GM21786 (cell line): ENCODE measurements around the gene LRRC3.
"Not testable (repeated sequence)": the region's sequence is repeated elsewhere in the genome, so short reads cannot be mapped to it uniquely, and the experiment has no call there.

ENCODE experiments used
- ATAC-seq: cut with Tn5 transposase; IDR thresholded peaks from one replicate; pipeline ENCODE4 v1.9.1; 2021; ENCODE audit not compliant: unreplicated experiment

The LRRC3 gene

GRCh38 chr21:44477712-44478111 is 22.4 kb downstream of the LRRC3 start:
- no peak for ATAC-seq

DNA sequence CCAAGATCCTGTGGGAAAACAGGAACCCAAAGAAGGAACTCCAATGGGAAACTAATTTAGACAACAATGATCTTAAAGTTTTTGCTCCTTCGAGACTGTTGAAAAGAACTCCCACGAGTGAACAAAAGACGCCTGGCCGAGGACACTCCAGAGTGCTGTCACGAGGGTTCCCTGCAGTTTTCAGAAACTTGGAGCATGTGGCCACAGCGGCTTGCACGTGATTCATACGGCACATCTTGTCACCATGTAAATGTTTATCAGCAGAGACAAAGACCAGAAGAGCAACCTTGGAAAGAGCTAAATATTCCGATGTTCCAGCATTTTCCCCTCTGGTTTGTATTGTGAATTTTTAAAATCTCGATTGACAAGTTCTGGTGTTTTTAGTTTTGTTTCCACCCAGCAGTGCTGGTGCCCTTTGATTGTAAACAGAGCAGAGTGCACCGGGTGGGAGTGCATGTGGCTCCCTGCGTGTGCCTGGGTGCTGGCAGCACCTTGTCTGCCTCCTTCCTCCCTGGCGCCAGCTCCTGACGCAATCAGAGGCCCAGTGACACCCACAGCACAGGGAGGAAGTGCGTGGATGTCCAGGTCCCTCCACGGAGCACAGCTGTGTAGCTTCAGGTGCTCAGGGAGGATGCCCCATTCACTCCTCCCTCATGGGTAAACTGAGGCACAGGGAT is 23.0 kb downstream of the LRRC3 start:
- no peak for ATAC-seq

- ATAC-seq, result no peak
Measured at GRCh38 chr21:44478801-44479167, 23.5 kb downstream of the LRRC3 start.

GRCh38 chr21:44479556-44480199 is 24.4 kb downstream of the LRRC3 start:
- ATAC-seq, result not testable (repeated sequence)

GRCh38 chr21:44480200-44481053 is 25.1 kb downstream of the LRRC3 start:
- ATAC-seq, result no peak

DNA sequence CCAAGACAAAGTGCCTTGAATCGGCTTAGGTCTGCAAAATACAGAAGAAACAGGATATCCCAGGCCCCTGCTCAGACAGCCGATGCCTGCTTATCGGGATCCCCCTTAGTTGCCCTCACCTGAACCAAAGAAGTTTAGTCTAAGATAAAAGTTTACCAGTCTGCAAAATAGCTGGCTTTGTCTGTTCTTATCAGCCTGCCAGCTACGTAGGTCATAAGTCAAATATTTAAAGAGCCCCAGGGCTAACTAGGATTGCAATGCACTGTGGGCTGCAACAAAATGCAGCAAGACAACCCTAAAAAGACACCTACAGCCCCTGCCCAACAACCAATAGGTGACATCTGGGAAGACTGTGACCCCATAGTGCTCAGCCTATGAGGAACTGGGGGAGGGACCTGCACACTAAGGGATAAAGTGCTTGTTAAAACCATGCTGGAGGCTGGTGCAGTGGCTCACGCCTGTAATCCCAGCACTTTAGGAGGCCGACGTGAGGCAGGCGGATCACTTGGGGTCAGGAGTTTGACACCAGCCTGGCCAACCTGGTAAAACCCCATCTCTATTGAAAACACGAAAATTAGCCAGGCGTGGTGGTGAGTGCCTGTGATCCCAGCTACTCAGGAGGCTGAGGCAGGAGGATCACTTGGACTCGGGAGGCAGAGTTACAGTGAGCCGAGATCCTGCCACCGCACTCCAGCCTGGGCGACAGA is 27.4 kb downstream of the LRRC3 start:
- ATAC-seq, result no peak

DNA sequence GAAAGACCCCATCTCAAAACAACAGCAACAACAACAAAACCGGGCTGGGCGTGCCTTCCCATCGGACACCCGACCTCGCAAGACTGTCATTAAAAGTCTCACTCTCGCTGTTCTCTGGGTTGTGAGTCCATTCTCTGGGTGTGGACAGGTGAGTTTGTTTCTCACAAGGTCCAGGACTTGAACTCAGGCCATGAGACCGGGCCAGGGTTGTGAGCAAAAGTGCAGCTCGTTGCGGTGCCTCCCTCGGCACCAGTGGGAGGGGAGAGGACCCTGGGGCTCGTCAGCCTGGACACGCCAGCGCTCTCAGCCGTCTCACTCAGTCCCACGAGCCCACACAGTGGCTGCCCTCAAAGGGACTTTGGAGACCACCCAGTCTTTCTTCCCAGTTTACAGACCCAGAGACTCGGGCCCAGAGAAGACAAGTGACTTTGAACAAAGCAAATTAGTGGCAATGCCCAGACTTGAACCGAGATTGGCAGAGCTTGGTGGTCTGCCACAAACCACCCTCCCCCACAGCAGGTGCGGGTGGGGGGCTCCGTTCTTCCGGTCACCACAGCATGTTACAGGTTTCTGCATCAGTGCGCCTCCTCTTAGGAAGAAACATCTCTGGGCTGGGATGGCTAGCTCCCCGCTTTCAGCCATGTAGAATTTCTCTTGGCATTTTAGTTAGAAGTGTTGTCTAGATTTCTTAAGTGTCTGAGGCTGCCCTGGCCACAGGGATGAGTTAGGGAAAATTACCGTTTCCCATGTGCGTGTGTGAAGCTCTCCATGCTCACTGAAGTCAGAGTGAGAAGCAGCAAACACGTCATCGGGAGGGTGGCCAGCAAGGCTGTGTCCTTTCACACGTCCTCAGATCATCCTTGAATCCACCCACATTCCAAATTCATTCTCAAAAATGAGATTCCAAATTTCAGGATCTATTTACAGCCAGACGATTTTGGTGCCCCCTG is 28.3 kb downstream of the LRRC3 start:
- ATAC-seq, result no peak

- no peak for ATAC-seq
Measured at GRCh38 chr21:44484498-44485253, 29.4 kb downstream of the LRRC3 start.

DNA sequence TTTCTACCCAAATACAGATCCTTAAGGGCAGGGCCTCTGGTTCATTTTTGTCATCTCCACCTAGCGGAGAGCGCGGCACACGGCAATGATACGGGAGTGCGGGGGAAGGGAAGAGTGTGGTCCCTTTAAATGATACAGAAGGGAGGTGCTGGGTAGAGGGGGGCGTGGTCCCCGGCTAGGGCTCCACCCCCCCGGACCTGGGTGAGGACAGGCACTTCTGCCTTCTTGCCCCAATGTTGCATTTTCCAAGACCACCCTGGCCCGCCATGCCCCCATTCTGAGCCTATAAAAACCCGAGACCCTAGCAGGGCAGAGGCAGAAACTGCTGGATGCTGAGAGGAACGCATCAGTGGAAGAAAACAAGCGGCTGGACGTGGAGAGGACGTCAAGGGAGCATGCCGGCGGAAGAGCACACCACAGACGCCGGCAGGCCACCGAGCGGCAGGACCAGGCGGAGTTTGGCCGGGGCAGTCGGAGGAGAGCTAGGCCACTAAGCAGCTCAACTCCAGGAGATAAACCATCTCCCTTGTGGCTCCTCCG is 30.0 kb downstream of the LRRC3 start:
- no peak for ATAC-seq

- ATAC-seq, result no peak
Measured at GRCh38 chr21:44485796-44486195, 30.5 kb downstream of the LRRC3 start.

GRCh38 chr21:44486302-44486701 is 31.0 kb downstream of the LRRC3 start:
- no peak for ATAC-seq

GRCh38 chr21:44487831-44488230 is 32.5 kb downstream of the LRRC3 start:
- ATAC-seq, result no peak

- no peak for ATAC-seq
Measured at GRCh38 chr21:44489962-44490361, 34.7 kb downstream of the LRRC3 start.

GRCh38 chr21:44490405-44490804 is 35.1 kb downstream of the LRRC3 start:
- no peak for ATAC-seq

DNA sequence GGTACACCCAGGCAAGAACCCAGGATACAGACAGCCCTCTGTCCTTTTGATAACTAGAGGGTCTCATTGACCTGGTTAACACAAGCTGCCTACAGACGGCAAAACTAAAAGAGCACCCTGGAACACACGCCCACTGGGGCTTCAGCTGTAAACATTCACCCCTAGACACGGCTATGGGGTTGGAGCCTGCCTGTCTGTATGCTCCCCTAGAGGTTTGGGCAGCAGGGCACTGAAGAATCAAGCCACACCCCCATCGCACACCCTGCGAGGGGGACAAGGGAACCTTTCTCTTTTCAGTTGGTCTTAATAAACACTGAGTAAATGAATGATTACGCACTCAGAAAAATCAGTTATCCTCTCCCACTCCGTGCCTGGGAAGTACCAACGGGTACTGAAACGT is 35.5 kb downstream of the LRRC3 start:
- ATAC-seq, result no peak

- no peak for ATAC-seq
Measured at GRCh38 chr21:44492567-44493385, 37.5 kb downstream of the LRRC3 start.

- no peak for ATAC-seq
Measured at GRCh38 chr21:44494418-44494817, 39.1 kb downstream of the LRRC3 start.

DNA sequence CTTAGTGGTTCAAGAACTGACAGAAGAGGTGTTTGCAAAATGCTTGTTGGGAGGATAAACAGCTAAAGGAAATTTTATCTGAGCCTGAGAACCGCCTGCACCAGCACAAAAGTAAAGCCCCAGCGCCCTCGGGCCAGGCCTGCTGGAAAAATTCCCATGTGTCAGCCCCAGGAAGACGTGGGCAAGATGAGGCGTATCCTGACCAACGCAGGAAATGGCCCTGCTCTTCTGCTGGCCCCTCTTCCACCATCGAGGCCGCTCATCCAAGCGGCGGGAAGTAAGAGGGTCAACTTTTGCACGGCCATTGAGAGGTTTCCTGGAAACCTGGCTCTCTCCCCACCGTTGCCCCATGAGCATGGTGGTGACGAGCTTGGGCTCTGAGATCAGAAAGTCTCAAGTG is 39.6 kb downstream of the LRRC3 start:
- no peak for ATAC-seq
